K562 (cell line): ENCODE measurements around the gene CCDC187. TPM values are rescaled to one million over a fixed set of nuclear protein-coding genes. Genes with fewer than 3 reads are reported as not detected.

Experiments used
- ATAC-seq: fragments of 200-7000 bp; cut with Tn5 transposase; 3 replicates; pipeline ENCODE4 v1.9.1; 2020; ENCODE audit warnings: moderate library complexity
- BruUV-seq: library from RNA; stranded (reverse); fragments of 400-500 nt; replicated peaks from 2 replicates; lab custom pipeline; 2021; lab: Mats Ljungman, UMichigan
- CTCF ChIA-PET: fragments of 300-600 bp; formaldehyde crosslinking; extraction: SDS; loops from one replicate; lab custom pipeline; 2021; ENCODE audit warnings: low intra/inter-chr PET ratio; lab: Yijun Ruan, JAX
- POLR2A ChIA-PET: fragments of 300-600, 350-650 bp; sonication (Branson Sonifier 250); formaldehyde crosslinking; extraction: SDS; loops from one replicate; lab custom pipeline; 2021; ENCODE audit warnings: antibody characterized with exemption, inconsistent platforms; lab: Yijun Ruan, JAX
- DNase-seq, 4 experiments: peaks; one replicate each; pipeline versions ENCODE4 v3.0.0 to v3.0.0-alpha.2; 2011 to 2018; ENCODE audit warnings: low spot score in 3 of 4, mixed read lengths in 3 of 4; ENCODE audit errors: extremely low read depth in 1 of 4
- FAIRE-seq: peaks from 2 replicates; lab custom pipeline; 2011; peaks lifted over from hg19 to GRCh38; lab: Jason Lieb, UNC
- H2AFZ ChIP-seq: 2 replicates; pipeline ENCODE4 v1.6.0; 2011; ENCODE audit warnings: low read depth, low read length, control low read depth, inconsistent platforms
- H3K27ac ChIP-seq: fragments of 200-600 bp; 3 replicates; pipeline ENCODE4 v1.8.0; 2011; ENCODE audit warnings: low read depth, mild to moderate bottlenecking, control low read depth, inconsistent platforms, low read length, moderate library complexity, mixed read lengths; ENCODE audit errors: extremely low read depth
- H3K27me3 ChIP-seq, 2 experiments: fragments of 300-600 bp in 1 of 2; 2 replicates in 1 of 2; 3 replicates in 1 of 2; pipeline versions ENCODE4 v1.6.0 to v1.8.0; 2011; ENCODE audit warnings: inconsistent platforms in 2 of 2, low read length in 2 of 2, mild to moderate bottlenecking in 1 of 2, mixed read lengths in 1 of 2, moderate library complexity in 1 of 2; ENCODE audit not compliant: control insufficient read depth in 2 of 2, insufficient read depth in 2 of 2
- H3K36me3 ChIP-seq: fragments of 300-600 bp; 3 replicates; pipeline ENCODE4 v1.8.0; 2011; ENCODE audit warnings: mild to moderate bottlenecking, low read length, inconsistent platforms; ENCODE audit not compliant: control insufficient read depth, insufficient read depth
- H3K4me1 ChIP-seq, 2 experiments: fragments of 200-600 bp in 1 of 2; replicated peaks in 1 of 2; 2 replicates in 1 of 2; 3 replicates in 1 of 2; pipeline versions ENCODE4 v1.5.1 to v1.8.0; 2011; ENCODE audit warnings: inconsistent platforms in 2 of 2, low read length in 2 of 2, mild to moderate bottlenecking in 1 of 2, mixed read lengths in 1 of 2, moderate library complexity in 1 of 2; ENCODE audit not compliant: control insufficient read depth in 2 of 2, insufficient read depth in 2 of 2
- H3K4me2 ChIP-seq: 2 replicates; pipeline ENCODE4 v1.6.1; 2011; ENCODE audit warnings: low read length, control low read depth, inconsistent platforms, mixed read lengths; ENCODE audit not compliant: insufficient read depth
- H3K4me3 ChIP-seq: fragments of 200-600 bp; sonication (generic), shearing (Covaris generic); 2 replicates; pipeline ENCODE4 v1.5.1; 2016; ENCODE audit warnings: control low read depth, inconsistent platforms
- H3K79me2 ChIP-seq: fragments of 200-600 bp; 3 replicates; pipeline ENCODE4 v1.8.0; 2011; ENCODE audit warnings: low read length, inconsistent platforms; ENCODE audit not compliant: control insufficient read depth, insufficient read depth
- H3K9ac ChIP-seq, 2 experiments: 2 replicates each; pipeline versions ENCODE4 v1.6.0 to v1.6.1; 2011; ENCODE audit warnings: low read depth in 2 of 2, low read length in 2 of 2, control low read depth in 1 of 2, inconsistent platforms in 1 of 2, mild to moderate bottlenecking in 1 of 2, mixed read lengths in 1 of 2; ENCODE audit not compliant: insufficient read depth in 1 of 2
- H3K9me1 ChIP-seq: one replicate; pipeline ENCODE4 v1.6.0; 2011; ENCODE audit warnings: inconsistent platforms, mild to moderate bottlenecking, low read length, moderate library complexity; ENCODE audit not compliant: control insufficient read depth, insufficient read depth
- H3K9me3 ChIP-seq: replicated peaks from 2 replicates; pipeline ENCODE4 v1.5.1; 2011; ENCODE audit warnings: low read depth, low read length, inconsistent platforms; ENCODE audit not compliant: control insufficient read depth, insufficient read depth
- H4K20me1 ChIP-seq: replicated peaks from 2 replicates; pipeline ENCODE4 v1.6.1; 2011; ENCODE audit warnings: low read length, inconsistent platforms, mixed read lengths; ENCODE audit not compliant: control insufficient read depth, insufficient read depth
- CTBP1 ChIP-seq: fragments of 450-650 bp; IDR thresholded peaks from 2 replicates; pipeline ENCODE4 v1.6.1; 2016; ENCODE audit warnings: borderline replicate concordance
- KAT7 ChIP-seq: sonication (generic); formaldehyde crosslinking; IDR thresholded peaks from 2 replicates; pipeline ENCODE4 v1.8.0; 2022; ENCODE audit warnings: missing genetic modification reagents, mild to moderate bottlenecking, borderline replicate concordance
- RBFOX2 ChIP-seq: fragments of 200-400 bp; formaldehyde crosslinking; IDR thresholded peaks from 2 replicates; pipeline ENCODE4 v1.6.1; 2017; ENCODE audit warnings: low read depth, mild to moderate bottlenecking, low read length, moderate library complexity
- RCOR1 ChIP-seq, 2 experiments: IDR thresholded peaks; 2 replicates each; pipeline ENCODE4 v1.6.1; 2012; ENCODE audit warnings: low read depth in 2 of 2, low read length in 2 of 2, borderline replicate concordance in 1 of 2, improper control_type of control experiment in 1 of 2
- SIN3A ChIP-seq, 2 experiments: fragments of 150-350 bp in 1 of 2; IDR thresholded peaks; 2 replicates each; pipeline ENCODE4 v1.6.1; 2011 to 2016; ENCODE audit warnings: borderline replicate concordance in 2 of 2, low read depth in 2 of 2, low read length in 2 of 2, mild to moderate bottlenecking in 2 of 2, moderate library complexity in 2 of 2; ENCODE audit not compliant: control insufficient read depth in 1 of 2
- SIN3B ChIP-seq: fragments of 450-650 bp; IDR thresholded peaks from 2 replicates; pipeline ENCODE4 v1.6.1; 2017; ENCODE audit warnings: low read depth, mild to moderate bottlenecking, moderate library complexity
- ZNF133 ChIP-seq: fragments of 250-450 bp; sonication (Bioruptor Pico); IDR thresholded peaks from 2 replicates; pipeline ENCODE4 v1.4.0; 2020; ENCODE audit warnings: mild to moderate bottlenecking
- ZNF395 ChIP-seq: fragments of 200-800 bp; sonication (Bioruptor generic); IDR thresholded peaks from 2 replicates; pipeline ENCODE4 v1.6.1; 2017; ENCODE audit warnings: missing genetic modification characterization, missing compliant biosample characterization
- ZNF407 ChIP-seq: fragments of 450-650 bp; IDR thresholded peaks from 2 replicates; pipeline ENCODE4 v1.6.1; 2016; ENCODE audit warnings: low read depth
- ZNF586 ChIP-seq: fragments of 450-650 bp; formaldehyde crosslinking; conservative IDR thresholded peaks from 2 replicates; pipeline ENCODE4 v1.4.0; 2020; ENCODE audit warnings: mild to moderate bottlenecking, moderate library complexity
- WGBS: fragments of 100-300 bp; shearing (Covaris generic); methylation state at CpG from one replicate; pipeline ENCODE4 v1.1.6; 2016; ENCODE audit warnings: low coverage, mixed read lengths; ENCODE audit not compliant: insufficient coverage; ENCODE audit errors: missing lambda C conversion rate; 5-methylcytosine and 5-hydroxymethylcytosine counted together
- in situ Hi-C: fragments of 300-500 bp; cut with MboI; formaldehyde crosslinking; loops from 4 replicates; pipeline ENCODE4 v1.15.0; 2018; ENCODE audit warnings: inconsistent platforms, mixed read lengths
- intact Hi-C: fragments of 100-400 bp; cut with micrococcal nuclease; formaldehyde crosslinking; loops from 2 replicates; pipeline ENCODE4 v1.14.2; 2022
- polyA plus RNA-seq, 8 experiments: library from polyadenylated mRNA; depleted of rRNA in 4 of 8; stranded (reverse) in 5 of 8; unstranded in 3 of 8; fragments of >200 nt; fragmentation: Nextera tagmentation in 2 of 8; fragmentation: Illumina TruSeq in 1 of 8; extraction: Ambion mirVana in 2 of 8; extraction: Trizol in 1 of 8; gene quantifications; 2 replicates each; pipeline versions ENCODE4 v1.2.1 to v1.2.3, GENCODE V29; 2011 to 2014; ENCODE audit warnings: inconsistent platforms in 1 of 8, missing spikeins in 1 of 8
- total RNA-seq, 7 experiments: library from RNA; depleted of rRNA in 6 of 7; stranded (reverse); fragments of >200 nt in 6 of 7; fragmentation: Illumina TruSeq in 2 of 7; extraction: Trizol in 2 of 7; gene quantifications; 2 replicates each; pipeline versions ENCODE4 v1.2.1 to v1.2.3, GENCODE V29; 2011 to 2021; ENCODE audit warnings: low replicate concordance in 1 of 7

CCDC187 gene
- total and polyA plus RNA-seq, 9 of the 15 experiments (the other 6 are each of a cell fraction or from before 2014, with no cell fraction given): not detected

- CTCF ChIA-PET: no interaction called here
- Histone ChIP-seq H3K4me1 (peaks cover 37 to 61% of the 10 kb centered on the region in 2 experiments), H3K9me1 (no peaks in the 10 kb centered on the region), H3K4me2 (peak within 1 kb of the TSS; percentile 91), H3K4me3 (peak within 1 kb of the TSS; percentile 75), H3K27me3 (peaks cover 10 to 38% of the 10 kb centered on the region in 2 experiments; a peak in 4 of 5 replicates), H3K9ac (peak within 1 kb of the TSS; percentile 80 to 95), H3K27ac (peak within 1 kb of the TSS; percentile 77), H3K36me3 (peaks cover 28% of the 10 kb centered on the region), H3K9me3 (no peaks in the 10 kb centered on the region), H3K79me2 (peaks cover 49% of the 10 kb centered on the region), H2AFZ (peak within 1 kb of the TSS; percentile 86), H4K20me1 (peaks cover 20% of the 10 kb centered on the region; the same call in 1 of the 2 replicates)
- POLR2A ChIA-PET: interaction anchor here (0.7 to 1.4 kb wide), 2 partner anchors 10 to 29 kb away, joined by 3 read pairs; no protein-coding TSS in a partner anchor
- in situ Hi-C loops (no loop called here), intact Hi-C loops (no loop called here)
- BruUV-seq: no TSS peak
- under 1% methylated on average over 40 of the region's 112 CpGs for WGBS
- ATAC-seq: peak; percentile 82
- peak; percentile 61 for FAIRE-seq
- peak; percentile 89 to 93 (median 92) for DNase-seq
- TF ChIP-seq ZNF133 (CRISPR knock-in tag) (no peak), ZNF407 (no peak), RCOR1 (IDR thresholded peaks at IDR 0.05; ENCODE audit: borderline replicate concordance in 1 of 2, low read depth in 2 of 2, low read length in 2 of 2) (no peak), CTBP1 (peak; percentile 48; the same call in 1 of the 2 replicates), SIN3B (peak; percentile 91), SIN3A (IDR thresholded peaks at IDR 0.05; ENCODE audit: borderline replicate concordance in 2 of 2, control insufficient read depth in 1 of 2, low read depth in 2 of 2, low read length in 2 of 2) (peak; percentile 76 to 98; a peak in 3 of 4 replicates), KAT7 (no peak), ZNF395 (CRISPR knock-in tag) (peak; percentile 65; the same call in 1 of the 2 replicates), RBFOX2 (peak; percentile 82), ZNF586 (no peak)
These were observed 58.4 kb downstream of the CCDC187 start, which contains the start of gene QSOX2 for GRCh38 chr9:136245219-136246150. Gene QSOX2, minus strand, starts transcription at chr9:136245812. Its CDS starts 9 bp downstream, at chr9:136245803.
